Measurements from ENCODE around the gene CDH23.

CDH23 gene

GRCh38 chr10:71757399-71757922 lies 360.7 kb downstream of the CDH23 start:
- no peak for DNase-seq (ENCODE audit: low read depth)
- in situ Hi-C loops (cut with HindIII; ENCODE audit: low sequenced_read_pairs), result no loop called here
- no peak for TF ChIP-seq CTCF (IDR thresholded peaks at IDR 0.05; ENCODE audit: low read depth, low read length, missing control alignments)
- H3K4me3 ChIP-seq (ENCODE audit: low read depth, low read length), result no peak overlapping the region

- H3K4me3 ChIP-seq (ENCODE audit: low read depth, low read length), result no peak overlapping the region
- in situ Hi-C loops (cut with HindIII; ENCODE audit: low sequenced_read_pairs), result no loop called here
- no peak for TF ChIP-seq CTCF (IDR thresholded peaks at IDR 0.05; ENCODE audit: low read depth, low read length, missing control alignments)
- DNase-seq (ENCODE audit: low read depth), result no peak
Observed at GRCh38 chr10:71761105-71761511, 364.4 kb downstream of the CDH23 start.

GRCh38 chr10:71761541-71762113 lies 364.9 kb downstream of the CDH23 start:
- in situ Hi-C loops (cut with HindIII; ENCODE audit: low sequenced_read_pairs), result no loop called here
- TF ChIP-seq CTCF (IDR thresholded peaks at IDR 0.05; ENCODE audit: low read depth, low read length, missing control alignments), result no peak
- no peak overlapping the region for H3K4me3 ChIP-seq (ENCODE audit: low read depth, low read length)
- DNase-seq (ENCODE audit: low read depth), result no peak

- in situ Hi-C loops (cut with HindIII; ENCODE audit: low sequenced_read_pairs), result no loop called here
- H3K4me3 ChIP-seq (ENCODE audit: low read depth, low read length), result no peak overlapping the region
- no peak for TF ChIP-seq CTCF (IDR thresholded peaks at IDR 0.05; ENCODE audit: low read depth, low read length, missing control alignments)
- DNase-seq (ENCODE audit: low read depth), result no peak
Observed at GRCh38 chr10:71762324-71762723, 365.6 kb downstream of the CDH23 start.

GRCh38 chr10:71763352-71764127 lies 366.8 kb downstream of the CDH23 start:
- TF ChIP-seq CTCF (IDR thresholded peaks at IDR 0.05; ENCODE audit: low read depth, low read length, missing control alignments), result no peak
- no peak for DNase-seq (ENCODE audit: low read depth)
- no peak overlapping the region for H3K4me3 ChIP-seq (ENCODE audit: low read depth, low read length)
- in situ Hi-C loops (cut with HindIII; ENCODE audit: low sequenced_read_pairs), result no loop called here

- in situ Hi-C loops (cut with HindIII; ENCODE audit: low sequenced_read_pairs), result no loop called here
- no peak for TF ChIP-seq CTCF (IDR thresholded peaks at IDR 0.05; ENCODE audit: low read depth, low read length, missing control alignments)
- no peak overlapping the region for H3K4me3 ChIP-seq (ENCODE audit: low read depth, low read length)
- DNase-seq (ENCODE audit: low read depth), result no peak
Observed at GRCh38 chr10:71765176-71765904, 368.6 kb downstream of the CDH23 start.

Data from astrocyte of the cerebellum (primary cell).